Astrocyte (in vitro differentiated cells and primary cell): ENCODE measurements around the gene SPRED1. TPM values are rescaled to one million over a fixed set of nuclear protein-coding genes. Genes with fewer than 3 reads are reported as not detected.
"Not testable (repeated sequence)": the region's sequence is repeated elsewhere in the genome, so short reads cannot be mapped to it uniquely, and the experiment has no call there.

Source experiments
- DNase-seq: peaks from one replicate; pipeline ENCODE4 v3.0.0-alpha.2; 2010; ENCODE audit warnings: low read depth
- FAIRE-seq: peaks from 2 replicates; lab custom pipeline; 2011; peaks lifted over from hg19 to GRCh38; lab: Jason Lieb, UNC
- H2AFZ ChIP-seq: 2 replicates; pipeline ENCODE4 v1.6.0; 2012; ENCODE audit warnings: low read depth, low read length, inconsistent platforms
- H3K27ac ChIP-seq: 2 replicates; pipeline ENCODE4 v1.5.1; 2011; ENCODE audit warnings: low read depth, low read length, inconsistent platforms
- H3K27me3 ChIP-seq: 2 replicates; pipeline ENCODE4 v1.6.0; 2011; ENCODE audit warnings: low read length, inconsistent platforms; ENCODE audit not compliant: insufficient read depth
- H3K36me3 ChIP-seq: 2 replicates; pipeline ENCODE4 v1.5.1; 2011; ENCODE audit warnings: low read length, inconsistent platforms; ENCODE audit not compliant: insufficient read depth
- H3K4me1 ChIP-seq: 2 replicates; pipeline ENCODE4 v1.5.1; 2011; ENCODE audit warnings: low read length, inconsistent platforms; ENCODE audit not compliant: insufficient read depth
- H3K4me2 ChIP-seq: 2 replicates; pipeline ENCODE4 v1.6.0; 2012; ENCODE audit warnings: low read length, inconsistent platforms
- H3K4me3 ChIP-seq: 2 replicates; pipeline ENCODE4 v1.5.1; 2011; ENCODE audit warnings: low read depth, mild to moderate bottlenecking, low read length, inconsistent platforms; ENCODE audit not compliant: insufficient read depth
- H3K79me2 ChIP-seq: 2 replicates; pipeline ENCODE4 v1.6.0; 2012; ENCODE audit warnings: mild to moderate bottlenecking, low read length, inconsistent platforms; ENCODE audit not compliant: insufficient read depth
- H3K9ac ChIP-seq: 2 replicates; pipeline ENCODE4 v1.6.0; 2012; ENCODE audit warnings: mild to moderate bottlenecking, low read length, inconsistent platforms
- H3K9me3 ChIP-seq: 2 replicates; pipeline ENCODE4 v1.5.1; 2012; ENCODE audit warnings: low read depth, mild to moderate bottlenecking, low read length, inconsistent platforms; ENCODE audit not compliant: insufficient read depth
- H4K20me1 ChIP-seq: 2 replicates; pipeline ENCODE4 v1.6.0; 2012; ENCODE audit warnings: low read length, inconsistent platforms; ENCODE audit not compliant: insufficient read depth
- H3K27ac Mint-ChIP-seq: one replicate; pipeline ENCODE4 v1.8.0; 2021; ENCODE audit warnings: mild to moderate bottlenecking, mixed read lengths; ENCODE audit not compliant: unreplicated experiment
- H3K27me3 Mint-ChIP-seq: one replicate; pipeline ENCODE4 v1.8.0; 2021; ENCODE audit warnings: low read depth, mixed read lengths; ENCODE audit not compliant: unreplicated experiment
- H3K36me3 Mint-ChIP-seq: one replicate; pipeline ENCODE4 v1.8.0; 2021; ENCODE audit warnings: low read depth, mixed read lengths; ENCODE audit not compliant: unreplicated experiment
- H3K4me1 Mint-ChIP-seq: one replicate; pipeline ENCODE4 v1.8.0; 2021; ENCODE audit warnings: low read depth, mixed read lengths; ENCODE audit not compliant: unreplicated experiment
- H3K4me3 Mint-ChIP-seq: one replicate; pipeline ENCODE4 v1.8.0; 2021; ENCODE audit warnings: mild to moderate bottlenecking, moderate library complexity, mixed read lengths; ENCODE audit not compliant: unreplicated experiment
- H3K9me3 Mint-ChIP-seq: one replicate; pipeline ENCODE4 v1.8.0; 2021; ENCODE audit warnings: mild to moderate bottlenecking, mixed read lengths; ENCODE audit not compliant: unreplicated experiment
- CTCF ChIP-seq: IDR thresholded peaks from 2 replicates; pipeline ENCODE4 v1.5.1; 2011; ENCODE audit warnings: low read depth, mild to moderate bottlenecking, inconsistent platforms, low read length, moderate library complexity; ENCODE audit not compliant: insufficient read depth
- EZH2 ChIP-seq: IDR thresholded peaks from 2 replicates; pipeline ENCODE4 v1.6.1; 2012; ENCODE audit warnings: mild to moderate bottlenecking, low read length, inconsistent platforms; ENCODE audit not compliant: insufficient read depth
- total RNA-seq: library from RNA; stranded (reverse); gene quantifications from 2 replicates; pipeline ENCODE4 v1.2.1, GENCODE V29; 2021

SPRED1 gene
- total RNA-seq, 1 donor from 2014 or later: 31.7 TPM

DNA sequence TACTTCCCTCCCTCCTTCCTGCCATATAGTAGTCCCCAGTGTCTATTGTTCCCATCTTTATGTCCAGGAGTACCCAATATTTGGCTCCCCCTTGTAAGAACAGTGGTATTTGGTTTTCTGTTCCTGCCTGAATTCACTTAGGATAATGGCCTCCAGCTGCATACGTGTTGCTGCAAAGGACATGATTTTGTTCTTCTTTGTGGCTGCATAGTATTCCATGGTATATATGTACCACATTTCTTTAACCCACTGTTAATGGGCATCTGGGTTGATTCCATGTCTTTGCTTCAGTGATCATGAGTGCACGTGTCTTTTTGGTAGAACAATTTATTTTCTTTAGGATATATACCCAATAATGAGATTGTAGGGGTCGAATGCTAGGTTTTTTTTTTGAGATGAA is 19.3 kb downstream of the SPRED1 start:
- H3K9me3 Mint-ChIP-seq: no peaks in the 10 kb centered on the region
- no peak overlapping the region for H3K4me2 ChIP-seq
- H3K4me1 ChIP-seq: peaks cover 8% of the 10 kb centered on the region
- no peak for FAIRE-seq
- peaks cover 99% of the 10 kb centered on the region for H3K79me2 ChIP-seq
- H3K36me3 ChIP-seq: peaks cover 5% of the 10 kb centered on the region
- H2AFZ ChIP-seq: no peak overlapping the region
- no peak overlapping the region for H3K4me3 ChIP-seq
- no peak overlapping the region for H3K4me3 Mint-ChIP-seq
- no peak for TF ChIP-seq CTCF
- no peak for TF ChIP-seq EZH2
- no peak overlapping the region for H3K9ac ChIP-seq
- H3K27ac ChIP-seq: no peak overlapping the region
- H3K4me1 Mint-ChIP-seq: peaks cover 17% of the 10 kb centered on the region
- H3K36me3 Mint-ChIP-seq: peaks cover 4% of the 10 kb centered on the region
- peaks cover 88% of the 10 kb centered on the region for H4K20me1 ChIP-seq
- H3K27me3 Mint-ChIP-seq: no peaks in the 10 kb centered on the region
- H3K9me3 ChIP-seq: no peaks in the 10 kb centered on the region
- H3K27ac Mint-ChIP-seq: no peak overlapping the region
- no peak for DNase-seq
- H3K27me3 ChIP-seq: no peaks in the 10 kb centered on the region

GRCh38 chr15:38272431-38272830 is 19.8 kb downstream of the SPRED1 start:
- not testable (repeated sequence) for H3K4me3 Mint-ChIP-seq, H3K27me3 ChIP-seq, H3K27me3 Mint-ChIP-seq, FAIRE-seq, DNase-seq, H3K36me3 Mint-ChIP-seq, H2AFZ ChIP-seq, H3K4me3 ChIP-seq, H3K9me3 Mint-ChIP-seq, H3K27ac ChIP-seq, H3K4me1 ChIP-seq, H3K9ac ChIP-seq, H3K4me2 ChIP-seq, H3K27ac Mint-ChIP-seq, H3K36me3 ChIP-seq, H3K9me3 ChIP-seq
- Histone ChIP-seq H4K20me1 (peaks cover 90% of the 10 kb centered on the region), H3K79me2 (peaks cover 99% of the 10 kb centered on the region)
- H3K4me1 Mint-ChIP-seq: peaks cover 15% of the 10 kb centered on the region

DNA sequence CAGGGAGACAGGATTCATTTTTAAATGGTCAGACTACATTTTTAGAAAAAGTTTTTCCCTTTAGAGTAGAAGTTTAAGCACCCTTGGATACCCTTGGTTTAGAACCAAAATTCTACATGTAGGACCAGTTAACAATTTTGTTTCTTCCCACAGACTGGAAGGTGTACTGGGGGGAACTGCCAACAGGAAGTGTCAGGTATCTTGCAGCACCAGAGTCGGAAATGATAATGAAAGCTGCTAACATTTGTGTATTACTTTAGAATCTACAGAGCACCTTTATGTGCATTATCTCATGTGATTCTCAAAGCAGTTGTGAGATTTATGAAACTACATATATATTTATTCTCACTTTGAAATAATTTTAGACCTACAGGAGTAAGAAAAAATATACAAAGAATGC is 21.5 kb downstream of the SPRED1 start:
- Histone ChIP-seq H2AFZ (no peak overlapping the region), H3K27ac (no peak overlapping the region), H3K9ac (no peak overlapping the region), H3K36me3 (peaks cover 3% of the 10 kb centered on the region), H3K4me1 (no peaks in the 10 kb centered on the region), H3K4me3 (no peak overlapping the region), H3K27me3 (no peaks in the 10 kb centered on the region), H3K4me2 (no peak overlapping the region), H3K9me3 (no peaks in the 10 kb centered on the region), H4K20me1 (peaks cover 91% of the 10 kb centered on the region), H3K79me2 (peaks cover 99% of the 10 kb centered on the region)
- FAIRE-seq: no peak
- Mint-ChIP-seq H3K9me3 (no peaks in the 10 kb centered on the region), H3K36me3 (peaks cover 4% of the 10 kb centered on the region), H3K27ac (no peak overlapping the region), H3K4me3 (no peak overlapping the region), H3K27me3 (no peaks in the 10 kb centered on the region), H3K4me1 (peaks cover 7% of the 10 kb centered on the region)
- TF ChIP-seq EZH2 (no peak), CTCF (no peak)
- no peak for DNase-seq
